BJ (cell line): ENCODE results near the gene GADD45B. TPM values are rescaled to one million over a fixed set of nuclear protein-coding genes. Genes with fewer than 3 reads are reported as not detected.
"Not testable (repeated sequence)": the region's sequence is repeated elsewhere in the genome, so short reads cannot be mapped to it uniquely, and the experiment has no call there.

Experiments
- CTCF ChIA-PET: fragments of 350-600 bp; formaldehyde crosslinking; extraction: SDS; loops from one replicate; lab custom pipeline; 2021; ENCODE audit warnings: antibody characterized with exemption, inconsistent platforms; lab: Yijun Ruan, JAX
- POLR2A ChIA-PET: fragments of 300-600 bp; sonication (Branson Sonifier 250); formaldehyde crosslinking; extraction: SDS; loops from one replicate; lab custom pipeline; 2021; ENCODE audit warnings: antibody characterized with exemption; lab: Charles Lee
- DNase-seq: peaks from one replicate; pipeline ENCODE4 v3.0.0-alpha.2; 2011; ENCODE audit warnings: low read depth
- H3K27me3 ChIP-seq: 2 replicates; pipeline ENCODE4 v1.6.0; 2011; ENCODE audit warnings: low read length; ENCODE audit not compliant: control insufficient read depth, insufficient read depth
- H3K36me3 ChIP-seq: 2 replicates; pipeline ENCODE4 v1.5.1; 2011; ENCODE audit warnings: low read length; ENCODE audit not compliant: control insufficient read depth, insufficient read depth
- H3K4me3 ChIP-seq: 2 replicates; pipeline ENCODE4 v1.5.1; 2011; ENCODE audit warnings: low read depth, mild to moderate bottlenecking, control low read depth, low read length
- polyA plus RNA-seq: library from polyadenylated mRNA; depleted of rRNA; stranded (reverse); fragments of >200 nt; gene quantifications from 2 replicates; pipeline ENCODE4 v1.2.3, GENCODE V29; 2011
- TF ChIP-seq, protein P1 (sequence below): IDR thresholded peaks from 2 replicates; pipeline ENCODE4 v1.5.1; 2011; ENCODE audit warnings: low read depth, mild to moderate bottlenecking, control low read depth, inconsistent platforms, low read length, moderate library complexity; ENCODE audit not compliant: insufficient read depth

GADD45B gene
- polyA plus RNA-seq, 1 experiment = 69.8 TPM

DNA sequence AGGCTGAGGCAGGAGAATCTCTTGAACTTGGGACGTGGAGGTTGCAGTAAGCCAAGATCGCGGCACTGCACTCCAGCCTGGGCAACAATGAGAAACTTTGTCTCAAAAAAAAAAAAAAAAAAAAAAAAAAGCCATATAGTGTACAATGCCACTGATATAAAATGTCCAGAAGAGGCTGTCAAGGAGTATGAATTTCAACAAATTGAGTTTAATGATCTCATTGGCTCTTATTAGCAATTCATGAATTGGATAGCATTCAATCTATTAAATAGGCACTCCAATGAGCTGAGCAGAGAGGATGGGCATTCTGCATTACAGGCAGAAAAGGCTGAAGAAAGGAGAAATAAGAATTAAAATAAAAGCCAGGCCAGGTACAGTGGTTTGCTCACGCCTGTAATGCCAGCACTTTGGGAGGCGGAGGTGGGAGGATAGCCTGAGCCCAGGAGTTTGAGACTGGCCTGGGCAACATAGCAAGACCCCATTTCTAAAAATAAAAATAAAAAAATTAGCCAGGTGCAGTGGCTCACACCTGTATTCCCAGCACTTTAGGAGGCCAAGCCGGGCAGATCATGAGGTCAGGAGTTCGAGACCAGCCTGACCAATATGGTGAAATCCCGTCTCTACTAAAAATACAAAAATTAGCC lies 18.4 kb upstream of the GADD45B start:
- H3K27me3 ChIP-seq = no peaks in the 10 kb centered on the region
- TF ChIP-seq, protein P1, sequence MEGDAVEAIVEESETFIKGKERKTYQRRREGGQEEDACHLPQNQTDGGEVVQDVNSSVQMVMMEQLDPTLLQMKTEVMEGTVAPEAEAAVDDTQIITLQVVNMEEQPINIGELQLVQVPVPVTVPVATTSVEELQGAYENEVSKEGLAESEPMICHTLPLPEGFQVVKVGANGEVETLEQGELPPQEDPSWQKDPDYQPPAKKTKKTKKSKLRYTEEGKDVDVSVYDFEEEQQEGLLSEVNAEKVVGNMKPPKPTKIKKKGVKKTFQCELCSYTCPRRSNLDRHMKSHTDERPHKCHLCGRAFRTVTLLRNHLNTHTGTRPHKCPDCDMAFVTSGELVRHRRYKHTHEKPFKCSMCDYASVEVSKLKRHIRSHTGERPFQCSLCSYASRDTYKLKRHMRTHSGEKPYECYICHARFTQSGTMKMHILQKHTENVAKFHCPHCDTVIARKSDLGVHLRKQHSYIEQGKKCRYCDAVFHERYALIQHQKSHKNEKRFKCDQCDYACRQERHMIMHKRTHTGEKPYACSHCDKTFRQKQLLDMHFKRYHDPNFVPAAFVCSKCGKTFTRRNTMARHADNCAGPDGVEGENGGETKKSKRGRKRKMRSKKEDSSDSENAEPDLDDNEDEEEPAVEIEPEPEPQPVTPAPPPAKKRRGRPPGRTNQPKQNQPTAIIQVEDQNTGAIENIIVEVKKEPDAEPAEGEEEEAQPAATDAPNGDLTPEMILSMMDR = no peak
- POLR2A ChIA-PET = interaction anchor here (1.0 kb wide), 1 partner anchor 18 kb away, joined by 6 read pairs; the partner anchor contains the start of gene GADD45B
- CTCF ChIA-PET = interaction anchor here (0.7 to 1.6 kb wide), 4 partner anchors 30 to 170 kb away, joined by 3 to 6 read pairs (median 4); partner anchors contain the start of gene TIMM13
- peak overlapping the region; percentile 31 for H3K4me3 ChIP-seq
- H3K36me3 ChIP-seq = no peaks in the 10 kb centered on the region
- no peak for DNase-seq

DNA sequence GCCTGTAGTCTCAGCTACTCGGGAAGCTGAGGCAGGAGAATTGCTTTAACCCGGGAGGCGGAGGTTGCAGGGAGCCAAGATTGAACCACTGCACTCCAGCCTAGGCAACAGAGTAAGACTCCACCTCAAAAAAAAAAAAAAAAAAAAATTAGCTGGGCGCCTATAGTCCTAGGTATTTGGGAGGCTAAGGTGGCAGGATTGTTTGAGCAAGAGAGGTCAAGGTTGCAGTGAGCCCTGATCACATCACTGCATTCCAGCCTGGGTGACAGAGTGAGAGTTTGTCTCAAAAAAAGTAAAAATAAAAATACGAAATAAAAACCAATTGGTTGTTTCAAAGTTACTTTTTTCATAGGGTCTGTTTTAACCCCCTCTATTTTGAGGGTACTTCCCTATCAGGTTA lies 17.9 kb upstream of the GADD45B start:
- TF ChIP-seq, protein P1 = no peak
- no peak for DNase-seq
- Histone ChIP-seq H3K36me3 (no peaks in the 10 kb centered on the region), H3K27me3 (no peaks in the 10 kb centered on the region), H3K4me3 (no peak overlapping the region)
- CTCF ChIA-PET = interaction anchor here (1.6 kb wide), 1 partner anchor 157 kb away, joined by 5 read pairs; no protein-coding TSS in a partner anchor
- POLR2A ChIA-PET = no interaction called here

DNA sequence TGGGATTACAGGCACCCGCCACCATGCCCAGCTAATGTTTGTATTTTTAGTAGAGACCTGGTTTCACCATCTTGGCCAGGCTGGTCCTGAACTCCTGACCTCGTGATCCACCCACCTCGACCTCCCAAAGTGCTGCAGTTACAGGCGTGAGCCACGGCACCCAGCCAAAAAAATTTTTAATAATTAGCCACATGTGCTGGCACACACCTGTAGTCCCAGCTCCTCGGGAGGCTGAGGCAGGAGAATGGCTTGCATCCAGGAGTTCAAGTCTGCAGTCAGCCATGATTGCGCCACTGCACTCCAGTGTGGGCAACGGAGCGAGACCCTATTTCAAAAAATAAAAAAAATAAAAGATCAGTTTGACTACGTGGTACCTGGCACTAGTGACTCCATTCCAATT lies 17.2 kb upstream of the GADD45B start:
- H3K36me3 ChIP-seq, POLR2A ChIA-PET, H3K4me3 ChIP-seq, H3K27me3 ChIP-seq, DNase-seq: not testable (repeated sequence)
- CTCF ChIA-PET = interaction anchor here (0.7 kb wide), 1 partner anchor 177 kb away, joined by 3 read pairs; no protein-coding TSS in a partner anchor

DNA sequence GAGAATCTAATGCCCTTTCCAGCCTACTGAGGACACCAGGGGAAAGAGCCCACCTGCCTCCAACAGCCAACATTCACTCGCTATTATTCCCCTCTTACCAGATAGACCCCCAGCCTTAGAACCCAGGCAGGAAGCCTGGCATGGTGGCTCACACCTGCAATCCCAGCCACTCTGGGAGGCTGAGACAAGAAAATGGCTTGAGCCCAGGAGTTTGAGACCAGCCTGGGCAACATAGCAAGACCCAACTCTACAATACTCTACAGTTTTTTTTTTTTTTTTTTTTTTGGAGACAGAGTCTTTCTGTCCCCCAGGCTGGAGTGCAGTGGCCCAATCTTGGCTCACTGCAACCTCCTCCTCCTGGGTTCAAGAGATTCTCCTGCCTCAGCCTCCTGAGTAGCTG lies 15.7 kb upstream of the GADD45B start:
- Histone ChIP-seq H3K36me3 (no peaks in the 10 kb centered on the region), H3K27me3 (no peaks in the 10 kb centered on the region), H3K4me3 (no peak overlapping the region)
- TF ChIP-seq, protein P1 = no peak
- POLR2A ChIA-PET = no interaction called here
- CTCF ChIA-PET = interaction anchor here (1.7 kb wide), 1 partner anchor 154 kb away, joined by 5 read pairs; no protein-coding TSS in a partner anchor
- no peak for DNase-seq

DNA sequence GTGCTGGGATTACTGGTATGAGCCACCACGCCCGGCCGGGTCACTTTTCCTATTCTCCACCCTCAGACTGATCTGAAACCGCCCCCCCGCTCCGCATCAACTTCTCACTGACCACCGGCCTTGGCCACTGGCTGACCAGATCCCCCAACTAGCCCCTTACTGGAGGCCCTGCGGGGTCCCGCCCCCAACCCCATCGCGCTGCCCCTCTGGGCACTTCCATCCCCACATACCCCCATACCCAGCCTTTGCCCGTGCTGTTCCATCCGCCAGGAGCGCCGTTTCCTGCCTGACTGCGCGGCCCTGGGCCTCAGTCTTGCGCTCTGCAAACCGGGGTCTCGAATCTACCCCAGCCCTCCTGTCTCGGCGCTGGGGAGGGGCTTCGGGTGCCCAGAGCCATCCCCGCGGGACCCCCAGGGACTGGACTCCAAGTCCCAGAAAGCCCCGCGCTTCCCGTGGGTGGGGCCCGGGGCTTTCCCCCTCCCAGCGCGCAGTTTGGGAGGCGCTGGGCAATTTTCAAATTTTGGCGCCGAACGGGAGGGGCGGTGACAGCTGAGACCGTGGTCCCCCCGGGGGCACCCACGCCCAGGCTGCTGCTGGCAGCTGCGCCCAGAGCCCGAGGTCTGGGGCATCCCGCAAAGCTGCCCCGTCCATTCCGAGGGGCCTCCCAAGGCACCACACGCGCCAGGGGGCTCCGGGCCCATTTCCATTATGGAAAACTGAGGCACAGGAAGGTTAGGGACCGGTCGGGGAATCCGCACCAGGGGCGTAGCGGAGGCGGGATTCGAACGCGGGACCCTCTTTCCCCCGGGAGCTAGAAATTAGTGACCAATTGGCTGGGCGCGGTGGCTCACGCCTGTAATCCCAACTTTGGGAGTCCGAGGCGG lies 13.9 kb upstream of the GADD45B start:
- Histone ChIP-seq H3K36me3 (no peaks in the 10 kb centered on the region), H3K4me3 (peak overlapping the region; percentile 48), H3K27me3 (no peaks in the 10 kb centered on the region)
- ChIA-PET POLR2A (no interaction called here), CTCF (interaction anchor here (0.6 to 1.7 kb wide), 3 partner anchors 15 to 152 kb away, joined by 3 to 5 read pairs (median 3); no protein-coding TSS in a partner anchor)
- TF ChIP-seq, protein P1 = peak; percentile 50
- DNase-seq = no peak
